Retinal pigment epithelial cell (primary cell): ENCODE results near the gene PAX5.

Experiments used
- DNase-seq: peaks from one replicate; pipeline ENCODE4 v3.0.0-alpha.2; 2010; ENCODE audit warnings: low read depth
- H3K4me3 ChIP-seq: 2 replicates; pipeline ENCODE4 v1.5.1; 2011; ENCODE audit warnings: mild to moderate bottlenecking, low read length, control low read depth, moderate library complexity
- TF ChIP-seq, protein P1 (sequence below): conservative IDR thresholded peaks from 2 replicates; pipeline ENCODE4 v1.5.1; 2011; ENCODE audit warnings: low read depth, low read length, control low read depth, inconsistent platforms

The PAX5 gene

GRCh38 chr9:36937346-36937745, 96.7 kb downstream of the PAX5 start:
- TF ChIP-seq, protein P1, sequence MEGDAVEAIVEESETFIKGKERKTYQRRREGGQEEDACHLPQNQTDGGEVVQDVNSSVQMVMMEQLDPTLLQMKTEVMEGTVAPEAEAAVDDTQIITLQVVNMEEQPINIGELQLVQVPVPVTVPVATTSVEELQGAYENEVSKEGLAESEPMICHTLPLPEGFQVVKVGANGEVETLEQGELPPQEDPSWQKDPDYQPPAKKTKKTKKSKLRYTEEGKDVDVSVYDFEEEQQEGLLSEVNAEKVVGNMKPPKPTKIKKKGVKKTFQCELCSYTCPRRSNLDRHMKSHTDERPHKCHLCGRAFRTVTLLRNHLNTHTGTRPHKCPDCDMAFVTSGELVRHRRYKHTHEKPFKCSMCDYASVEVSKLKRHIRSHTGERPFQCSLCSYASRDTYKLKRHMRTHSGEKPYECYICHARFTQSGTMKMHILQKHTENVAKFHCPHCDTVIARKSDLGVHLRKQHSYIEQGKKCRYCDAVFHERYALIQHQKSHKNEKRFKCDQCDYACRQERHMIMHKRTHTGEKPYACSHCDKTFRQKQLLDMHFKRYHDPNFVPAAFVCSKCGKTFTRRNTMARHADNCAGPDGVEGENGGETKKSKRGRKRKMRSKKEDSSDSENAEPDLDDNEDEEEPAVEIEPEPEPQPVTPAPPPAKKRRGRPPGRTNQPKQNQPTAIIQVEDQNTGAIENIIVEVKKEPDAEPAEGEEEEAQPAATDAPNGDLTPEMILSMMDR, result no peak
- no peak for DNase-seq
- no peak overlapping the region for H3K4me3 ChIP-seq

GRCh38 chr9:36936498-36936831, 97.6 kb downstream of the PAX5 start:
- TF ChIP-seq, protein P1, result no peak
- no peak for DNase-seq

DNA sequence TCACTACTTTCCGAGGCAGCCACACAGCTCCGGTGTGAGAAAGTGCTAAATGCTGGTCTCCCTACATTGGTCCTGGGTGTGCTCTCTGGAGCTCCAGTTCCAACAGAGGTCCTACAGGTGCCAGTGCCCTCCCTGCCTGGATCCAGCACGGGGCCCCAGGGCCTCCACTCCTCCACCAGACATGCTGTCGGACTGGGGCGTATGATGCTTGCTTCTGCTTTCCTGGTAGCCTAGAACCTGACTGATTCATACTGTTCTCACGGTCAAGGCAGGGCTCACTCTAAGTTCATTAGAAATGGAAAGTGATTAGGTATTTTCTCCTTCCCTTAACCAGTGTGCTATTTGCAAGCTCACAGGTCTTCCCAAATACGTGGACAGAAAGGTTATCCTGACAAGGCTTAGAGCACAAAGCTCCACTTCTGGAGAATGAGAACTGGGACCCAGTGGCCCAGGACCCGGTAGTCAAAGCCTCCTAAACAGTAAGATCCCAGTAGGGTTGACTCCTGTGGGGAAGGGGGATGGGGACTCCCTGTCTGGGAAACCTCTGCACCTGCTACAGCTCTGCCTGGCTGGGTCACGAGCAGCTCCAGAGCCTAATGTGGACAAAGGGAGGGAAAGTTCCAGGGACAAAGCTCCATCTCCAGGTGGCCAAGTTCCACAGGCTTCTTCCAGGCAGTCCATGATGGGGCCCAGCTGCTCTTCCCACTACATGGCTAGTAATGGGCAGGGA, 98.1 kb downstream of the PAX5 start:
- no peak for DNase-seq

More at GRCh38 chr9:36936498-36936831, 97.6 kb downstream of the PAX5 start:
- no peak overlapping the region for H3K4me3 ChIP-seq

DNA sequence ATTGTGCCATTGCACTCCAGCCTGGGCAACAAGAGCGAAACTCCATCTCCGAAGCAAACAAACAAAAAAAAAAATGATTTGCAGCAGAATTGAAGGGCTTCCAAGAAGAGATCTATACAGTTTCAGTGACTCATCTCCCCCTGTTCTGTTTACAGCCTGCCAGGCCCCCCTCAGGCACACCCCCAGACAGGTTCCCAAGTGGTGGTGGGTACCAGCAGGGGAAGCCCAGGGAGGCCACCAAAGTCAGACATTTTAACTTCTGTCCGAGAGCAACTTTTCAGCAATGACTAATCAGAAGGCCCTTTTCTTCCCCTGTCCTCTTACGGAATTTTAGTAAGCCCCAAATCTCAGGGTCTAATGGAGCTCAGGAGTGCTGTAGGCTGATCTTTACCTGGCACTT, 98.7 kb downstream of the PAX5 start:
- DNase-seq, result no peak

More for the DNA sequence above, 98.1 kb downstream of the PAX5 start:
- no peak overlapping the region for H3K4me3 ChIP-seq
- TF ChIP-seq, protein P1, result no peak

DNA sequence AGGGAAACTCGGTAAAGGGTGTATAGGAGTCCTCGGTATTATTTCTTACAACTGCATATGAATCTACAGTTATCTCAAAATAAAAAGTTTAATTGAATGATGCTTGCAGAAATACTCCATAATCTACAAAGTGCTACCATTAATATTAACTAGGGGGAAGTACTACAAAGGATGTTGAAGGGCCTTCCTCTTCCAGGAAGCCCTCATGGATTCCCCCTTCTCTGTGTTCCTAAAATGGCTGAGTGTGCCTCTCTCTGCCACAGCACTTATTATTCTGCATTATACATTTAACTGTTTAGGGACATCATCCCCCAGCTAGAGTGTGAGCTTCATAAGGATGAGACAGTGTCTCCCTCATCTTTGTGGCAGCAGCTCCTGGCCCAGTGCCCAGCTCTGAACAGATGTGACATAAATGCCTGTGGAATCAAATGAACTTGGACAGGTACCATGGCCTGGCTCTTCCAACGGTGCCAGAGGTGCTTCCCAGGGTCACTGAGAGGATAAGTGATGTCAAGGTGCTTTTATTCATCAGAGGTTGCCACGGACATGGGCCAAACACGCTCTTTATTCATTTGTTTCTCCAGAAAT, 99.5 kb downstream of the PAX5 start:
- H3K4me3 ChIP-seq, result no peak overlapping the region
- TF ChIP-seq, protein P1, result no peak
- no peak for DNase-seq

More for the DNA sequence above, 98.7 kb downstream of the PAX5 start:
- TF ChIP-seq, protein P1, result no peak
- no peak overlapping the region for H3K4me3 ChIP-seq

- TF ChIP-seq, protein P1, result no peak
- DNase-seq, result no peak
- no peak overlapping the region for H3K4me3 ChIP-seq
Measured at GRCh38 chr9:36933676-36934215, 100.3 kb downstream of the PAX5 start.

GRCh38 chr9:36932198-36932597, 101.9 kb downstream of the PAX5 start:
- no peak overlapping the region for H3K4me3 ChIP-seq
- DNase-seq, result no peak
- TF ChIP-seq, protein P1, result no peak
